Osteocyte (in vitro differentiated cells): ENCODE data around the gene CFAP97D2. TPM values are rescaled to one million over a fixed set of nuclear protein-coding genes. Genes with fewer than 3 reads are reported as not detected.

Source experiments
- DNase-seq: peaks from one replicate; pipeline ENCODE4 v3.0.0; 2021; ENCODE audit warnings: mixed read lengths; ENCODE audit not compliant: unreplicated experiment; ENCODE audit errors: extremely low spot score
- H3K27ac Mint-ChIP-seq: one replicate; pipeline ENCODE4 v1.8.0; 2021; ENCODE audit warnings: mild to moderate bottlenecking, mixed read lengths; ENCODE audit not compliant: unreplicated experiment
- H3K27me3 Mint-ChIP-seq: one replicate; pipeline ENCODE4 v1.8.0; 2021; ENCODE audit warnings: mixed read lengths; ENCODE audit not compliant: unreplicated experiment
- H3K36me3 Mint-ChIP-seq: one replicate; pipeline ENCODE4 v1.8.0; 2021; ENCODE audit warnings: mixed read lengths; ENCODE audit not compliant: unreplicated experiment
- H3K4me1 Mint-ChIP-seq: one replicate; pipeline ENCODE4 v1.8.0; 2021; ENCODE audit warnings: mixed read lengths; ENCODE audit not compliant: unreplicated experiment
- H3K4me3 Mint-ChIP-seq: one replicate; pipeline ENCODE4 v1.8.0; 2021; ENCODE audit warnings: mild to moderate bottlenecking, moderate library complexity, mixed read lengths; ENCODE audit not compliant: unreplicated experiment
- H3K9me3 Mint-ChIP-seq: one replicate; pipeline ENCODE4 v1.8.0; 2021; ENCODE audit warnings: mixed read lengths; ENCODE audit not compliant: unreplicated experiment
- CTCF ChIP-seq: fragments of 200-600 bp; sonication (generic); IDR thresholded peaks from 2 replicates; pipeline ENCODE4 v1.5.0; 2021; ENCODE audit warnings: antibody characterized with exemption, mild to moderate bottlenecking, moderate library complexity
- total RNA-seq: library from RNA; stranded (reverse); gene quantifications from 2 replicates; pipeline ENCODE4 v1.2.1, GENCODE V29; 2021

The CFAP97D2 gene
- total RNA-seq, 1 donor from 2014 or later, result not detected

GRCh38 chr13:114166381-114167131 lies 12.5 kb upstream of the CFAP97D2 start:
- Mint-ChIP-seq H3K27ac (no peak overlapping the region), H3K4me3 (no peak overlapping the region), H3K27me3 (peaks cover 38% of the 10 kb centered on the region), H3K36me3 (no peaks in the 10 kb centered on the region), H3K4me1 (peaks cover 6% of the 10 kb centered on the region), H3K9me3 (no peaks in the 10 kb centered on the region)
- no peak for TF ChIP-seq CTCF
- DNase-seq, result no peak

- no peak for DNase-seq
- TF ChIP-seq CTCF, result no peak
Measured at GRCh38 chr13:114167426-114167825, 11.6 kb upstream of the CFAP97D2 start.

GRCh38 chr13:114167885-114168284 lies 11.2 kb upstream of the CFAP97D2 start:
- H3K27me3 Mint-ChIP-seq, result peaks cover 27% of the 10 kb centered on the region
- no peaks in the 10 kb centered on the region for H3K36me3 Mint-ChIP-seq
- no peak overlapping the region for H3K27ac Mint-ChIP-seq

More at GRCh38 chr13:114167426-114167825, 11.6 kb upstream of the CFAP97D2 start:
- Mint-ChIP-seq H3K27me3 (peaks cover 31% of the 10 kb centered on the region), H3K36me3 (no peaks in the 10 kb centered on the region), H3K9me3 (no peaks in the 10 kb centered on the region), H3K4me1 (peaks cover 2% of the 10 kb centered on the region), H3K4me3 (no peak overlapping the region), H3K27ac (no peak overlapping the region)

GRCh38 chr13:114173272-114173671 lies 5.8 kb upstream of the CFAP97D2 start:
- H3K4me1 Mint-ChIP-seq, result no peaks in the 10 kb centered on the region
- no peak overlapping the region for H3K27ac Mint-ChIP-seq
- H3K36me3 Mint-ChIP-seq, result no peaks in the 10 kb centered on the region
- H3K9me3 Mint-ChIP-seq, result no peaks in the 10 kb centered on the region
- no peak overlapping the region for H3K4me3 Mint-ChIP-seq
- peaks cover 18% of the 10 kb centered on the region for H3K27me3 Mint-ChIP-seq
- DNase-seq, result no peak
- TF ChIP-seq CTCF, result no peak

More at GRCh38 chr13:114167885-114168284, 11.2 kb upstream of the CFAP97D2 start:
- no peak for TF ChIP-seq CTCF
- Mint-ChIP-seq H3K4me1 (peaks cover 2% of the 10 kb centered on the region), H3K9me3 (no peaks in the 10 kb centered on the region), H3K4me3 (no peak overlapping the region)
- no peak for DNase-seq

GRCh38 chr13:114173745-114174144 lies 5.3 kb upstream of the CFAP97D2 start:
- Mint-ChIP-seq H3K4me3 (no peak overlapping the region), H3K9me3 (no peaks in the 10 kb centered on the region)
- no peak for TF ChIP-seq CTCF

More at GRCh38 chr13:114173745-114174144, 5.3 kb upstream of the CFAP97D2 start:
- peaks cover 18% of the 10 kb centered on the region for H3K27me3 Mint-ChIP-seq
- H3K27ac Mint-ChIP-seq, result no peak overlapping the region
- no peaks in the 10 kb centered on the region for H3K36me3 Mint-ChIP-seq
- no peak for DNase-seq
- H3K4me1 Mint-ChIP-seq, result no peaks in the 10 kb centered on the region
